Gastrocnemius medialis (tissue), 4 donors: ENCODE data around the gene COL1A2.

Experiments used
- CTCF ChIP-seq, 5 experiments: fragments of 450-650 bp in 3 of 5; fragments of 200-600 bp in 2 of 5; sonication (generic) in 2 of 5; IDR thresholded peaks in 4 of 5; conservative IDR thresholded peaks in 1 of 5; 1 replicate in 4 of 5; 2 replicates in 1 of 5; pipeline ENCODE4 v1.5.1; 2016 to 2019; ENCODE audit warnings: antibody characterized with exemption in 5 of 5, mild to moderate bottlenecking in 3 of 5, moderate library complexity in 3 of 5
- POLR2A ChIP-seq, 2 donors: fragments of 450-650 bp; IDR thresholded peaks; one replicate each; pipeline ENCODE4 v1.6.1; 2017; ENCODE audit warnings: antibody characterized with exemption in 2 of 2, mild to moderate bottlenecking in 2 of 2, moderate library complexity in 2 of 2

- TF ChIP-seq CTCF (IDR thresholded peaks at IDR 0.05 in 4 of 5, conservative IDR thresholded peaks at IDR 0.05 in 1 of 5) (no peak), POLR2A (IDR thresholded peaks at IDR 0.05) (no peak)
These were observed 45.2 kb downstream of the COL1A2 start for GRCh38 chr7:94439893-94440381.
